Midbrain (tissue), 1 donor: ENCODE measurements around the gene COL21A1.

Experiments used
- DNase-seq: peaks from one replicate; lab custom pipeline; 2025; lab: John Stamatoyannopoulos, UW

COL21A1 gene

DNA sequence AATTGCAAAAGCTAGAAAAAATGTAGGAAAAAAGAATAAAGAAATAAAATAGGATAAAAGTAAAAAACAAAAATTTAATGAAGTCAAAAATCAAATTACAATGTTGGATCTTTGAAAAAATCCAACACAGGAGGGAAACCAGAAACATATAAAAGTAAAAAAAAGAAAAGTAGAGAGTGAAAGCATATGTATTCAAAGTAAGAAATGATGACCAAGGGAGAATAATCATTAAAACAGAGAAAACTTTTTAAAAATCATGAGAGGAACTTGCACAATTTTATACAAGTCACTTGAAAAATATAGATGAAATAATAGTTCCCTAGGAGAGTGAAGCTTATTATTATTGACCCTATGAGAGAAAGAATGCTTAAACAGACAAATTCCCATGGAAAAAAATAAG lies 138.2 kb downstream of the COL21A1 start:
- no peak for DNase-seq

- no peak for DNase-seq
These were observed 141.1 kb downstream of the COL21A1 start for GRCh38 chr6:56106231-56106630.

GRCh38 chr6:56104591-56104990 lies 142.8 kb downstream of the COL21A1 start:
- DNase-seq: no peak

GRCh38 chr6:56102216-56102615 lies 145.2 kb downstream of the COL21A1 start:
- no peak for DNase-seq

GRCh38 chr6:56101141-56101553 lies 146.2 kb downstream of the COL21A1 start:
- no peak for DNase-seq

DNA sequence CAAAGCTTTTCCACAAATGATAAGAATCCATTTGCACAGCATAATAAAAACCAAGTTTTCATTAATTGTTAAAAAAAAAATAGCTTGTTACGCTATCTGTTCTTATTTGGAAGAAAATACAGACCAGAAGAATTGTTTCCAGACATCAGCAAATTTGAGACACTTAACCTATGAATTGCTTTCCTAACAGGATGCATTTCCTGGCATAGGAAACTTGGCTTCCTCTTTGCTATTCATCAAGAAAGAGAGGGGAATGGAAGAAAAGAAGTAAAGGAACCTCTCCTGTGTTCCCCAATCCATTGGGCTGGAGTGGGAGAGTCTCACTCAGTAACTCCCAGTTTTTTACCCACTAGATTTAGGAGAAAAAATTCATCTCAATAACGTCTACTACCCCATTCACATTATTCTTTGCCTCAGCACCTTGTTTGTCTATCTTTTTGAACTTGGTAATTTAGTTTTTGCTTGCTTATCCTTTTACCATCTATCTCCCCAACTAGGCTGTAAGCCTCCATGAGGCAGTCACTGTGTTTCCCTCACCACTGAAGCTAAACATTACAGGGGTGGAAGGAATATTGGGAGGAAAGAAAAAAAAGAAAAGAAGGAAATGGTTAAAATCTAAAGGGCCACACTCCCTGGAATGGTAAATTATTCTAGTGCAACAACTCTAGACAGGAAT lies 150.3 kb downstream of the COL21A1 start:
- no peak for DNase-seq

GRCh38 chr6:56096541-56096940 lies 150.8 kb downstream of the COL21A1 start:
- no peak for DNase-seq

DNA sequence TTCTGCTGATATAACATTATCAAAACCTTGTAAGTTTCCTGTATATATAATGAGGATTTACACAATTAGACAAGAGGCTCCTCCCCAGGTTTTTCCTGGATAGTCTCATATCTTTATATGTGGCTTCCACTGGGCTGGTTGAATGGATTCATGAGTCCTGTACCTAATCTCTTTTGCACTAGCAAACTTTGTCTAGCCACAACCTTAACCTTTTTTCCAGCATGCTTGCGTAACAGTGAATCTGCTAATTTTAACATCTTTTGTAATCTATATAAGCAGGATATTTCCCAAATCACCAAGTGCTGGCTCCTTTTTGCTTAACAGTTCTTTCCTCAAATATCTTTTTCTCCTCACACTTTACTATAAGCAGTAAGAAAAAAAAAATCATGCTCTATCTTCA lies 153.6 kb downstream of the COL21A1 start:
- DNase-seq: no peak

DNA sequence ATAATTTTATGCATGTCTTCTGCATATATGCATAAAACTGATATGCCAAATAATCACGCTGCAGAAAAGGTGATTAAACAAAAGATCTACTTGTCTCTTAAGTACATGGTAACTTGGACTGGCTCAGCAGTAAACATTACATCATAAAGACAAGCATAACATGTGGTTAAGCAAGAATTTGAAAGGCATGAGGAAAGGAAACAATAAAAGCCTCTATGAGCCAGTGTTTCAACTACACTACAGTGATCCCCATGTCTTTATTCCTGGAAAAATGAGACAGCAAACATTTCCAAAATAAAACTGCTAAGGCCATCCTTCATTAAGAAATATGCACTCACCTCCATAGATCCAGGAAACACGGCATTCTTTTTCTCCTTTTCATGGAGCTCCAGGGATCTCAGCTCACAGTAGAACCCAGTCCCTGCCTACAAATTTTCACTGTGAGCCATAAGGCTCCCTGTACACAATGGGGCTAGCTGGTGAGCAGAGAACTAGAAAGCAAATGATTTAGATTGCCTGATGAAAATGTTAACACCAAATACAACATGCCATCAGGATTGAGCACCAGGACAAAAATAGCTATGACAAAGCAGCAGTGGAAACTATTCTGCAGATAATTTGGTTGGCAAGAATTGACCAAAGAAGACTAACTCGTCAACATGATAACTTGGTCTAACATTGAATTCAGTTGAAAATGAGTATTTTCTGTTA lies 156.1 kb downstream of the COL21A1 start:
- no peak for DNase-seq

DNA sequence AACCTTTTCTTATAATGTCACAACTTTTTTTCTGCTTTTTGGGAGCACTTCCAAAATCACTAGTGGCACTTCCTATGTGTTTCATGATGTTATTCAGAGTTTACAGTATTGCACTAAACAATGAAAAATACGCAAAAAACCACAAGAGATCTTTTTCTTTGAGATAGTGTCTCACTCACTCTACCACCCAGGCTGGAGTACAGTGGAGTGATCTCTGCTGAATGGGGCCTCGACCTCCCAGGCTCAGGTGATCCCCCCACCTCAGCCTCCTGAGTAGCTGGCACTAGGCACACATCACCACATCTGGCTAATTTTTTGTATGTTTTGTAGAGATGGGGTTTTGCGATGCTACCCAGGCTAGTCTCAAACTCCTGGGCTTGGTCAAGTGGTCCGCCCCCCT lies 158.7 kb downstream of the COL21A1 start:
- DNase-seq: no peak

- DNase-seq: no peak
These were observed 160.0 kb downstream of the COL21A1 start for GRCh38 chr6:56087421-56087820.

- DNase-seq: no peak
These were observed 167.4 kb downstream of the COL21A1 start for GRCh38 chr6:56079751-56080540.

- DNase-seq: no peak
These were observed 171.3 kb downstream of the COL21A1 start for GRCh38 chr6:56076033-56076432.

GRCh38 chr6:56073761-56074160 lies 173.6 kb downstream of the COL21A1 start:
- DNase-seq: no peak

GRCh38 chr6:56073315-56073714 lies 174.1 kb downstream of the COL21A1 start:
- no peak for DNase-seq

GRCh38 chr6:56072856-56073255 lies 174.5 kb downstream of the COL21A1 start:
- no peak for DNase-seq

DNA sequence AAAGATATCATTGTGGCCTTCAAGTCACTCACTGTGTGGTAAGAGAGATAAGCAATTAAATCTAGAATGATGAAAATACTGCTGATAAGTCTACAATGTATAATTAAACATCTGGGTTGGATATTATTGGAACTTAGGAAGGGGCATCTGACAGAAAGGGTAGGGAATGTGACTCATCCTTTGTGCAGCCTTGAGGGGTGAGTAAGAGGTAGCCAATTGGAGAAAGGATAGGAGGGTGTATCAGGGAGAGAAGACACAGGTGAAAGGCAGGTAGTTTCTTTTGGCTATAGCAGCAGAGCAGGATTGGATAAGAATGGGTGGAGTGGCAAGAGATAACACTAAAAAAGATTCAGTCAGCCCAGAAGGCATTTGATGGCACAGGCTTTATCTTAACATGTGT lies 182.0 kb downstream of the COL21A1 start:
- DNase-seq: no peak

DNA sequence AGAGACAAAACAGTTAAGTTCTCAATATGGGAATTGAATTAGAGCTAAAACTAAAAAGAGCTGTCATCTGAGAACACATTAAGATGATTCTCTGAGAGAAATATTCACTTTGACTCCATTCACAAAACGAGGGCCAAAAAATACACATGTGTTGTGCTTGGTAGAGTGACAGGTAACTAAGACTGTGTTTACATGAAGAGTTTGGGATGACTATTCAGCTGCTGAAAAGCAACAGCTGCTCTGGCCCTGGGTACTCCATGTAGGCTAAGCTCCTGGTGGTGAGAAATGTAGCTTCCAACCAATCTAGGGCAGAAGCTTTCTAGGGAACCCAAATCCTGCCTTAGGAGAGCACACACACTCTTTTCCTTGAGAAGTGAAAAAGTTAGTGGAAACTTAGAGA lies 184.5 kb downstream of the COL21A1 start:
- DNase-seq: no peak

DNA sequence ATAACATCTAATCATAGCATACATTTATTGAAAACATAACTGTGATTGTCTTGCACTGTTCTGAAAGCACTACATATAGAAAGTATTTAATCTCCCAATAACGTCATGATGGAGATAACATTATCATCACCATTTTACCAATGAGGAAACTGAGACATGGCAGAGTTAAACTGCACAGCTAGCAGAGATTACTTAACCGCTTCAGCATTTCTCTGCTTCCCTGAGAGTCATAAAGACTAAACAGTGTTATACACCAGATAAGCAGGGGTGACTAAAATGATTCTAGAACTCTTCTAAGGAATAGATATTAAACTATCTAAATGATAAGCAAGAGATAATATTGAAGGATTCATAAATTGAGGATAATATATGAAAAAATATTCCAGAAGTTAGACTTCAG lies 188.7 kb downstream of the COL21A1 start:
- DNase-seq: no peak

DNA sequence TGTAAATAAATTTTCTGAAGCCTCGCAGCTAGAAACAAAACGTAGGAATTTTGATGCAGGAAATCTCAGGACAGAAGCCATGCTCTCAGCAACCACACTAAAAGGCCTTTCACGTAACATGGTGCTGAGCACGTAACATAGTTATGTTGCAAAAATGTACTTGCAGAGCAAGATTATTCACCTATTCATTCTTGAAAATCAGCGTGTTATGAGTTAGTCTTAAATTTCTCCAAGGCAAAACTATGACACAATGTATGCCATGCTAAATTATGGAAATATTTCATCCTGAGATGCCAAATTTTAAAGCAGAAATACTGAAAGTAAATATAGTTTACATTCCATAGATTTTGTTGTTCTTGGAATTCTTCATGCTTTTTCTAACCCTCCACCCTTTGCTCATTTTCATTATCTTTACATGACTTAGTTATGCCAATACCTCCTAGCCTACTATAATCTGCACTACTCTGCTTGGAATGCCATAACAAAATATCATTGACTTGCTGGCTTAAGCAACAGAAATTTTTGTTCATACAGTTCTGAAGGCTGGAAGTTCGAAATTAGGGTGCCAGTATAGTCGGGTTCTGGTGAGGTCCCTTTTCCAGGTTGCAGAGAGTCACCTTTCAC lies 192.2 kb downstream of the COL21A1 start:
- DNase-seq: no peak

DNA sequence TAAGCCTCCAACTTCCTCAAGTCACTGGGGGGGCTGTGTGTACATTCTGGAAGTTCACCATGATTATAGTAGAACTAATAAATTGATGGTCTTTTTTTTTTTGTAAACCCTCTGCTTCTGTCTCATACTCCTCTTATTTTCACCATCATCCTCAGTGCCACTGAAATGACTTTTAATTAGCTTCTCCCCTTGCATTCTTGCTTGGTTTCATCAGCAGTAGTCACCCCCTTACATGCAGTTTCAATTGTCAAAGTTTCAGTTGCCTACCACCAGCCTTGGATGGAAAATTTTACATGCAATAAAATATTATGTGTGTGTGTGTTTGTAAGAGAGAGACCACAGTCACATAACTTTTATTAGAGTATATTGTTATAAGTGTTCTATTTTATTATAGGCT lies 196.2 kb downstream of the COL21A1 start:
- no peak for DNase-seq

GRCh38 chr6:56050530-56051201 lies 196.7 kb downstream of the COL21A1 start:
- DNase-seq: no peak
